ENCODE measurements around the gene RETSAT.
"Not testable (repeated sequence)": the region's sequence is repeated elsewhere in the genome, so short reads cannot be mapped to it uniquely, and the experiment has no call there.

The RETSAT gene

GRCh38 chr2:85323351-85323987, 30.9 kb downstream of the RETSAT start:
- 97% methylated on average over 8 of the region's 9 CpGs for WGBS
- Histone ChIP-seq H3K9me3 (ENCODE audit: insufficient read depth, low read depth, low read length) (no peaks in the 10 kb centered on the region), H3K4me1 (ENCODE audit: insufficient read depth, low read length) (peaks cover 15% of the 10 kb centered on the region), H3K36me3 (ENCODE audit: insufficient read depth, low read length) (peaks cover 73% of the 10 kb centered on the region), H3K4me3 (ENCODE audit: low read length) (no peak overlapping the region), H3K27ac (ENCODE audit: low read depth, low read length) (no peak overlapping the region), H3K27me3 (ENCODE audit: insufficient read depth, low read length) (no peaks in the 10 kb centered on the region), H3K9ac (ENCODE audit: low read depth, low read length) (no peak overlapping the region)

- no peaks in the 10 kb centered on the region for H3K9me3 ChIP-seq (ENCODE audit: insufficient read depth, low read depth, low read length)
- peaks cover 64% of the 10 kb centered on the region for H3K36me3 ChIP-seq (ENCODE audit: insufficient read depth, low read length)
- no peak overlapping the region for H3K27ac ChIP-seq (ENCODE audit: low read depth, low read length)
- H3K27me3 ChIP-seq (ENCODE audit: insufficient read depth, low read length) = no peaks in the 10 kb centered on the region
- H3K9ac ChIP-seq (ENCODE audit: low read depth, low read length) = no peak overlapping the region
- no peaks in the 10 kb centered on the region for H3K4me1 ChIP-seq (ENCODE audit: insufficient read depth, low read length)
- H3K4me3 ChIP-seq (ENCODE audit: low read length) = no peak overlapping the region
- WGBS = 92% methylated on average over 4 of the region's 4 CpGs
These were observed 34.5 kb downstream of the RETSAT start for GRCh38 chr2:85319796-85320195.

DNA sequence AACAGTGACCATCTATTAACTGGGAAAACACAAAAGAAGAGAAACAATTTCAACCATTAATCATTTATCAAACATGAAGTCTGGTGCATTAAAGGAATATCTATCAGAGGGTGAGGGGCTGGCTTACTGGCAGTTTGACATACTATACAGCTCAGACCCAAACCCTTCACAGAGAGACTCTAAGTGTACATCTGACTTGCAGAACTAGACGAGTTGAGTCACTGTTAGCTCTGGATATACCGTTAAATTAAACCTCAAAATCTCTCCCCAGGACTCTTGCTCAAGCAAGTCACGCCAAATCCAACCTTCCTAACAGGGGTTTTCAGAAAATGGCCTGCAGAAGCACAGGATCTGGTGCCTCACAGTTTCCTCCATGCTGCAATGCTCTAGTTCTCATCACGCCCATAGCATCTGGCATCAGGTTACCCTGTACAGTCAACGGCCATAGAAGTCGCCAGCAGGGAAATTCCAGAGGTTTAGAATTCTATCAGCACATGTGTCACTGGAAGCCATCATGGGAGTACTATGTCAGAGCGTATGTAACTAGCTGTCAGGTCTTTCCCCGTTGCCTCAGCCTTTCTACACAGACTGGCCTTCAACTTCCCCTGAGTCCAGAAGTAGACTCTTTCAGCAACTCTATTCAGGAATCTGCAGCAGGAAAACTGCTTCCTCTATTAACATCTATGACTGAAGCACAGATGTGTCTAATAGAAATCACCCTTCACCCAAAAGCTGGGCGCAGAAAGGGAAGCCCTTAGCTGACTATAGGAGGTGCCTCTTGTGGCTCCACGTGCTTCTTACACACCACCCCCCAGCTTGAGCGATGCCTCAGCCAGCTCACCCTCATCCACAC, 35.9 kb downstream of the RETSAT start:
- no peaks in the 10 kb centered on the region for H3K9me3 ChIP-seq (ENCODE audit: insufficient read depth, low read depth, low read length)
- no peaks in the 10 kb centered on the region for H3K27me3 ChIP-seq (ENCODE audit: insufficient read depth, low read length)
- no peak overlapping the region for H3K27ac ChIP-seq (ENCODE audit: low read depth, low read length)
- no peaks in the 10 kb centered on the region for H3K4me1 ChIP-seq (ENCODE audit: insufficient read depth, low read length)
- WGBS = 92% methylated on average over 11 of the region's 11 CpGs
- H3K36me3 ChIP-seq (ENCODE audit: insufficient read depth, low read length) = peaks cover 51% of the 10 kb centered on the region
- no peak overlapping the region for H3K9ac ChIP-seq (ENCODE audit: low read depth, low read length)
- H3K4me3 ChIP-seq (ENCODE audit: low read length) = no peak overlapping the region

DNA sequence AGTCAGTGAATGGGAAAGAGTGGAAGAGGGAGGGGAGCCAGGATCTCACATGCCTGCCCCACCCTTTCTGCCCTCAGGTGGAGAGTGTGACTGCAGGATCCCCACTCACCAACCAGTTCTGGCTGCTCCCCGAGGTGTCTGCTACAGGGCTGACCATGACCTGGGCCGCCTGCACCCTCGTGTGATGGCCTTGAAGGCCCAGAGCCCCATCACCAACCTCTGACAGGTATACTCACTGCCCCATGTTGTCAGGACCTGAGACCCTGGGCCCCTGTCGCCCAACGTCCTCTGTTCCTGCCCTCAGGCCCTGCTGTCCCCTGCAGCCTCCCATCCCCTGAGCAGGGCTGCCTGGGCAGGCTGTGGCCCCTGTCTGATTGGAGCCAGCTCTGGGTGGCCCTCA, 38.4 kb downstream of the RETSAT start:
- not testable (repeated sequence) for H3K4me1 ChIP-seq (ENCODE audit: insufficient read depth, low read length); H3K9ac ChIP-seq (ENCODE audit: low read depth, low read length); H3K4me3 ChIP-seq (ENCODE audit: low read length); H3K9me3 ChIP-seq (ENCODE audit: insufficient read depth, low read depth, low read length); H3K27me3 ChIP-seq (ENCODE audit: insufficient read depth, low read length); H3K27ac ChIP-seq (ENCODE audit: low read depth, low read length)
- WGBS = 84% methylated on average over 3 of the region's 5 CpGs
- peaks cover 26% of the 10 kb centered on the region for H3K36me3 ChIP-seq (ENCODE audit: insufficient read depth, low read length)

GRCh38 chr2:85314884-85315242, 39.5 kb downstream of the RETSAT start:
- Histone ChIP-seq H3K36me3 (ENCODE audit: insufficient read depth, low read length) (peaks cover 26% of the 10 kb centered on the region), H3K9me3 (ENCODE audit: insufficient read depth, low read depth, low read length) (no peaks in the 10 kb centered on the region), H3K27me3 (ENCODE audit: insufficient read depth, low read length) (no peaks in the 10 kb centered on the region), H3K27ac (ENCODE audit: low read depth, low read length) (no peak overlapping the region), H3K9ac (ENCODE audit: low read depth, low read length) (no peak overlapping the region), H3K4me1 (ENCODE audit: insufficient read depth, low read length) (no peaks in the 10 kb centered on the region), H3K4me3 (ENCODE audit: low read length) (no peak overlapping the region)
- WGBS = 93% methylated on average over 10 of the region's 10 CpGs

DNA sequence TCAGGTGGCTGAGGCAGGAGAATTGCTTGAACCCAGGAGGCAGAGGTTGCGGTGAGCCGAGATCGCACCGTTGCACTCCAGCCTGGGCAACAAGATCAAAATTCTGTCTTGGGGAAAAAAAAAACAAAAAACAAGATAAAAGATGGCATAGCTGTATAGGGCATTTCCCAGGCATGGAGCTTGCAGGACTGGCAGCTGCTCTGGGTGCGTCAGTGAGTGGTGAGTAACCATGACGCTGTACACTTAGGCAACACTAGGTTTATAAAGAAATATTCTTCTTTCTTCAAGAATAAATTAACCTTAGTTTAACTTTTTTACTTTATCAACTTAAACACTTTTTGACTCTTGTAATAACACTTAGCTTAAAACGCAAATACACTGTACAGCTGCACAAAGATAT, 41.9 kb downstream of the RETSAT start:
- no peaks in the 10 kb centered on the region for H3K4me1 ChIP-seq (ENCODE audit: insufficient read depth, low read length)
- no peak overlapping the region for H3K4me3 ChIP-seq (ENCODE audit: low read length)
- WGBS = 94% methylated on average over 7 of the region's 7 CpGs
- H3K27ac ChIP-seq (ENCODE audit: low read depth, low read length) = no peak overlapping the region
- no peaks in the 10 kb centered on the region for H3K27me3 ChIP-seq (ENCODE audit: insufficient read depth, low read length)
- peaks cover 33% of the 10 kb centered on the region for H3K36me3 ChIP-seq (ENCODE audit: insufficient read depth, low read length)
- no peak overlapping the region for H3K9ac ChIP-seq (ENCODE audit: low read depth, low read length)
- H3K9me3 ChIP-seq (ENCODE audit: insufficient read depth, low read depth, low read length) = no peaks in the 10 kb centered on the region

- Histone ChIP-seq H3K9ac (ENCODE audit: low read depth, low read length) (no peak overlapping the region), H3K36me3 (ENCODE audit: insufficient read depth, low read length) (peaks cover 47% of the 10 kb centered on the region), H3K9me3 (ENCODE audit: insufficient read depth, low read depth, low read length) (no peaks in the 10 kb centered on the region), H3K27me3 (ENCODE audit: insufficient read depth, low read length) (no peaks in the 10 kb centered on the region), H3K4me1 (ENCODE audit: insufficient read depth, low read length) (no peaks in the 10 kb centered on the region), H3K4me3 (ENCODE audit: low read length) (no peak overlapping the region), H3K27ac (ENCODE audit: low read depth, low read length) (no peak overlapping the region; the same call in 1 of the 2 replicates)
- WGBS = 97% methylated on average over 3 of the region's 3 CpGs
These were observed 44.0 kb downstream of the RETSAT start for GRCh38 chr2:85310330-85310729.

GRCh38 chr2:85309699-85310321, 44.5 kb downstream of the RETSAT start:
- Histone ChIP-seq H3K4me3 (ENCODE audit: low read length) (no peak overlapping the region), H3K36me3 (ENCODE audit: insufficient read depth, low read length) (peaks cover 52% of the 10 kb centered on the region), H3K9ac (ENCODE audit: low read depth, low read length) (no peak overlapping the region), H3K27ac (ENCODE audit: low read depth, low read length) (no peak overlapping the region; the same call in 1 of the 2 replicates), H3K4me1 (ENCODE audit: insufficient read depth, low read length) (no peaks in the 10 kb centered on the region), H3K27me3 (ENCODE audit: insufficient read depth, low read length) (no peaks in the 10 kb centered on the region), H3K9me3 (ENCODE audit: insufficient read depth, low read depth, low read length) (no peaks in the 10 kb centered on the region)
- 75% methylated on average over 19 of the region's 19 CpGs for WGBS

DNA sequence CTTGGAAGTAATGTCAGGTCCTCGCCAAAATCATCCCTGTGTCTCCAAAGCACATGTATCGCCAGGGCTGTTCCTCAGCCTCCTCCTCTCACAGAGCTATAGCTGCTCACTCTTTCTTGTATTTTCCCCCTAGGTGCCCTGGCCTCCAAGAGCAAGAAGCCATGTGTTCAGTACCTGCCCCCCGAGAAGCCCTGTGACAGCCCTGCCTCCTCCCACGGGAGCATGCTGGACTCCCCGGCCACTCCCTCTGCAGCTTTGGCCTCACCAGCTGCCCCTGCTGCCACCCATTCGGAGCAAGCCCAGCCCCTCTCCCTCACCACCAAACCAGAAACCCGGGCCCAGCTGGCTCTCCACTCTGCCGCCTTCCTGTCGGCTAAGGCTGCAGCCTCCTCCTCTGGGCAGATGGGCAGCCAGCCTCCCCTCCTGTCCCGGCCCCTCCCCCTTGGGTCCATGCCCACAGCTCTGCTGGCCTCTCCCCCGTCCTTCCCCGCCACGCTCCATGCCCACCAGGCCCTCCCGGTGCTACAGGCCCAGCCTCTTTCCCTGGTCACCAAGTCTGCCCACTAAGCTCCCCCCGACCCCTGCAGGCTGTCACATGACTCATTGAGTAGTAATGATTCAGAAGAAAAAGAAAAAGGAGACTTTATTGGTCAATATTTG, 45.3 kb downstream of the RETSAT start:
- Histone ChIP-seq H3K9ac (ENCODE audit: low read depth, low read length) (no peak overlapping the region), H3K27ac (ENCODE audit: low read depth, low read length) (no peak overlapping the region)
- 79% methylated on average over 15 of the region's 15 CpGs for WGBS

GRCh38 chr2:85308201-85308600, 46.1 kb downstream of the RETSAT start:
- 89% methylated on average over 6 of the region's 6 CpGs for WGBS
- no peaks in the 10 kb centered on the region for H3K4me1 ChIP-seq (ENCODE audit: insufficient read depth, low read length)
- H3K27me3 ChIP-seq (ENCODE audit: insufficient read depth, low read length) = no peaks in the 10 kb centered on the region
- peaks cover 69% of the 10 kb centered on the region for H3K36me3 ChIP-seq (ENCODE audit: insufficient read depth, low read length)
- H3K9ac ChIP-seq (ENCODE audit: low read depth, low read length) = no peak overlapping the region
- no peak overlapping the region for H3K27ac ChIP-seq (ENCODE audit: low read depth, low read length)
- H3K4me3 ChIP-seq (ENCODE audit: low read length) = no peak overlapping the region
- no peaks in the 10 kb centered on the region for H3K9me3 ChIP-seq (ENCODE audit: insufficient read depth, low read depth, low read length)

More for the DNA sequence above, 45.3 kb downstream of the RETSAT start:
- Histone ChIP-seq H3K9me3 (ENCODE audit: insufficient read depth, low read depth, low read length) (no peaks in the 10 kb centered on the region), H3K4me3 (ENCODE audit: low read length) (no peak overlapping the region), H3K36me3 (ENCODE audit: insufficient read depth, low read length) (peaks cover 60% of the 10 kb centered on the region), H3K4me1 (ENCODE audit: insufficient read depth, low read length) (no peaks in the 10 kb centered on the region), H3K27me3 (ENCODE audit: insufficient read depth, low read length) (no peaks in the 10 kb centered on the region)

GRCh38 chr2:85307527-85307897, 46.8 kb downstream of the RETSAT start:
- Histone ChIP-seq H3K36me3 (ENCODE audit: insufficient read depth, low read length) (peaks cover 75% of the 10 kb centered on the region), H3K27ac (ENCODE audit: low read depth, low read length) (no peak overlapping the region), H3K9ac (ENCODE audit: low read depth, low read length) (no peak overlapping the region), H3K4me3 (ENCODE audit: low read length) (no peak overlapping the region), H3K9me3 (ENCODE audit: insufficient read depth, low read depth, low read length) (no peaks in the 10 kb centered on the region), H3K27me3 (ENCODE audit: insufficient read depth, low read length) (no peaks in the 10 kb centered on the region), H3K4me1 (ENCODE audit: insufficient read depth, low read length) (no peaks in the 10 kb centered on the region)
- WGBS = 95% methylated on average over 9 of the region's 9 CpGs
